Right renal pelvis (tissue), 4 donors: ENCODE measurements around the gene FBXW4. TPM values are rescaled to one million over a fixed set of nuclear protein-coding genes. Genes with fewer than 3 reads are reported as not detected.

ENCODE experiments used
- DNase-seq, 4 donors: peaks; one replicate each; pipeline ENCODE4 v3.0.0-alpha.2; 2013; ENCODE audit warnings: low read depth in 4 of 4, low spot score in 3 of 4, missing footprints in 1 of 4
- polyA plus RNA-seq, 4 donors: library from polyadenylated mRNA; unstranded; fragments of 120-200 nt; gene quantifications; one replicate each; pipeline ENCODE4 v1.2.1, GENCODE V29; 2013; ENCODE audit not compliant: insufficient read length in 4 of 4

The FBXW4 gene
- polyA plus RNA-seq, 4 donors: 54.1 to 61.0 (median 56.7) TPM

- DNase-seq: no peak
Observed at GRCh38 chr10:101623528-101623927, 71.4 kb downstream of the FBXW4 start.

- DNase-seq: no peak
Observed at GRCh38 chr10:101619983-101620382, 75.0 kb downstream of the FBXW4 start.

GRCh38 chr10:101618871-101619270 lies 76.1 kb downstream of the FBXW4 start:
- no peak for DNase-seq

GRCh38 chr10:101617824-101618568 lies 77.0 kb downstream of the FBXW4 start:
- DNase-seq: no peak

- DNase-seq: no peak
Observed at GRCh38 chr10:101617102-101617823, 77.7 kb downstream of the FBXW4 start.

- DNase-seq: no peak
Observed at GRCh38 chr10:101616415-101617101, 78.4 kb downstream of the FBXW4 start.

GRCh38 chr10:101615525-101616116 lies 79.3 kb downstream of the FBXW4 start:
- no peak for DNase-seq

GRCh38 chr10:101614663-101615524 lies 80.1 kb downstream of the FBXW4 start:
- DNase-seq: no peak

- no peak for DNase-seq
Observed at GRCh38 chr10:101613646-101614045, 81.3 kb downstream of the FBXW4 start.

- no peak for DNase-seq
Observed at GRCh38 chr10:101612872-101613271, 82.1 kb downstream of the FBXW4 start.

GRCh38 chr10:101612086-101612485 lies 82.9 kb downstream of the FBXW4 start:
- DNase-seq: no peak

GRCh38 chr10:101611096-101611905 lies 83.7 kb downstream of the FBXW4 start:
- no peak for DNase-seq

GRCh38 chr10:101609481-101609880 lies 85.5 kb downstream of the FBXW4 start:
- DNase-seq: no peak

- no peak for DNase-seq
Observed at GRCh38 chr10:101607124-101607523, 87.8 kb downstream of the FBXW4 start.

GRCh38 chr10:101602761-101603398 lies 92.1 kb downstream of the FBXW4 start:
- DNase-seq: peak; percentile 51 to 67 (median 56)

- no peak for DNase-seq
Observed at GRCh38 chr10:101601541-101601940, 93.4 kb downstream of the FBXW4 start.

- no peak for DNase-seq
Observed at GRCh38 chr10:101597091-101597900, 97.7 kb downstream of the FBXW4 start.
